ENCODE results near the gene TNS4. TPM values are rescaled to one million over a fixed set of nuclear protein-coding genes. Genes with fewer than 3 reads are reported as not detected.
A peak's percentile ranks its signal among the peaks of the same experiment; 100 is the strongest.

TNS4 gene
- polyA plus RNA-seq, 2 of the 4 experiments (the other 2 are of a cell fraction): 24.2 to 73.5 TPM

GRCh38 chr17:40485851-40486521 is 15.4 kb downstream of the TNS4 start (continued):
- TF ChIP-seq, protein P1, sequence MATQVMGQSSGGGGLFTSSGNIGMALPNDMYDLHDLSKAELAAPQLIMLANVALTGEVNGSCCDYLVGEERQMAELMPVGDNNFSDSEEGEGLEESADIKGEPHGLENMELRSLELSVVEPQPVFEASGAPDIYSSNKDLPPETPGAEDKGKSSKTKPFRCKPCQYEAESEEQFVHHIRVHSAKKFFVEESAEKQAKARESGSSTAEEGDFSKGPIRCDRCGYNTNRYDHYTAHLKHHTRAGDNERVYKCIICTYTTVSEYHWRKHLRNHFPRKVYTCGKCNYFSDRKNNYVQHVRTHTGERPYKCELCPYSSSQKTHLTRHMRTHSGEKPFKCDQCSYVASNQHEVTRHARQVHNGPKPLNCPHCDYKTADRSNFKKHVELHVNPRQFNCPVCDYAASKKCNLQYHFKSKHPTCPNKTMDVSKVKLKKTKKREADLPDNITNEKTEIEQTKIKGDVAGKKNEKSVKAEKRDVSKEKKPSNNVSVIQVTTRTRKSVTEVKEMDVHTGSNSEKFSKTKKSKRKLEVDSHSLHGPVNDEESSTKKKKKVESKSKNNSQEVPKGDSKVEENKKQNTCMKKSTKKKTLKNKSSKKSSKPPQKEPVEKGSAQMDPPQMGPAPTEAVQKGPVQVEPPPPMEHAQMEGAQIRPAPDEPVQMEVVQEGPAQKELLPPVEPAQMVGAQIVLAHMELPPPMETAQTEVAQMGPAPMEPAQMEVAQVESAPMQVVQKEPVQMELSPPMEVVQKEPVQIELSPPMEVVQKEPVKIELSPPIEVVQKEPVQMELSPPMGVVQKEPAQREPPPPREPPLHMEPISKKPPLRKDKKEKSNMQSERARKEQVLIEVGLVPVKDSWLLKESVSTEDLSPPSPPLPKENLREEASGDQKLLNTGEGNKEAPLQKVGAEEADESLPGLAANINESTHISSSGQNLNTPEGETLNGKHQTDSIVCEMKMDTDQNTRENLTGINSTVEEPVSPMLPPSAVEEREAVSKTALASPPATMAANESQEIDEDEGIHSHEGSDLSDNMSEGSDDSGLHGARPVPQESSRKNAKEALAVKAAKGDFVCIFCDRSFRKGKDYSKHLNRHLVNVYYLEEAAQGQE (IDR thresholded peaks at IDR 0.05): no peak; the same call in 1 of the 2 replicates
- TF ChIP-seq EHF (CRISPR knock-in tag; IDR thresholded peaks at IDR 0.05) (peak; percentile 96), HOXB13 (CRISPR knock-in tag; IDR thresholded peaks at IDR 0.05; ENCODE audit: low read depth) (peak; percentile 99), JUNB (IDR thresholded peaks at IDR 0.05) (peak; percentile 96), TP53 (CRISPR knock-in tag; IDR thresholded peaks at IDR 0.05) (peak; percentile 94), ZC3H11A (IDR thresholded peaks at IDR 0.05) (no peak), RFX5 (IDR thresholded peaks at IDR 0.05) (no peak), NPAS2 (CRISPR knock-in tag; IDR thresholded peaks at IDR 0.05; ENCODE audit: borderline replicate concordance) (0 out of 2 replicates have a peak, but pooled peaks have one; percentile 49), NR3C1 (IDR thresholded peaks at IDR 0.05) (no peak; the same call in 2 of the 3 replicates), USF2 (IDR thresholded peaks at IDR 0.05) (no peak), BHLHE40 (IDR thresholded peaks at IDR 0.05; ENCODE audit: low read depth, low read length) (no peak), CHD4 (IDR thresholded peaks at IDR 0.05; ENCODE audit: borderline replicate concordance) (no peak), MYC (IDR thresholded peaks at IDR 0.05; ENCODE audit: borderline replicate concordance, low read length) (no peak), JUN (IDR thresholded peaks at IDR 0.05) (peak; percentile 95 to 99), HMGXB4 (CRISPR knock-in tag; IDR thresholded peaks at IDR 0.05; ENCODE audit: borderline replicate concordance) (0 out of 2 replicates have a peak, but pooled peaks have one; percentile 64), EP300 (IDR thresholded peaks at IDR 0.05) (peak; percentile 99), MAFK (IDR thresholded peaks at IDR 0.05; ENCODE audit: partially characterized antibody) (peak; percentile 32), POLR2AphosphoS2 (conservative IDR thresholded peaks at IDR 0.05; ENCODE audit: low read length) (peak; percentile 19), ESRRA (IDR thresholded peaks at IDR 0.05; ENCODE audit: borderline replicate concordance, low read length) (0 out of 2 replicates have a peak, but pooled peaks have one; percentile 6), CBX8 (IDR thresholded peaks at IDR 0.05) (no peak), RAD21 (conservative IDR thresholded peaks at IDR 0.05 in 1 of 2, IDR thresholded peaks at IDR 0.05 in 1 of 2) (peak; percentile 5 to 62)
- TF ChIP-seq, protein P2, sequence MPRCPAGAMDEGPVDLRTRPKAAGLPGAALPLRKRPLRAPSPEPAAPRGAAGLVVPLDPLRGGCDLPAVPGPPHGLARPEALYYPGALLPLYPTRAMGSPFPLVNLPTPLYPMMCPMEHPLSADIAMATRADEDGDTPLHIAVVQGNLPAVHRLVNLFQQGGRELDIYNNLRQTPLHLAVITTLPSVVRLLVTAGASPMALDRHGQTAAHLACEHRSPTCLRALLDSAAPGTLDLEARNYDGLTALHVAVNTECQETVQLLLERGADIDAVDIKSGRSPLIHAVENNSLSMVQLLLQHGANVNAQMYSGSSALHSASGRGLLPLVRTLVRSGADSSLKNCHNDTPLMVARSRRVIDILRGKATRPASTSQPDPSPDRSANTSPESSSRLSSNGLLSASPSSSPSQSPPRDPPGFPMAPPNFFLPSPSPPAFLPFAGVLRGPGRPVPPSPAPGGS (IDR thresholded peaks at IDR 0.05): peak; percentile 99
- TF ChIP-seq, protein P3, sequence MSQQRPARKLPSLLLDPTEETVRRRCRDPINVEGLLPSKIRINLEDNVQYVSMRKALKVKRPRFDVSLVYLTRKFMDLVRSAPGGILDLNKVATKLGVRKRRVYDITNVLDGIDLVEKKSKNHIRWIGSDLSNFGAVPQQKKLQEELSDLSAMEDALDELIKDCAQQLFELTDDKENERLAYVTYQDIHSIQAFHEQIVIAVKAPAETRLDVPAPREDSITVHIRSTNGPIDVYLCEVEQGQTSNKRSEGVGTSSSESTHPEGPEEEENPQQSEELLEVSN (IDR thresholded peaks at IDR 0.05; ENCODE audit: borderline replicate concordance, low read depth): peak; percentile 41; the same call in 1 of the 2 replicates
- TF ChIP-seq, protein P4, sequence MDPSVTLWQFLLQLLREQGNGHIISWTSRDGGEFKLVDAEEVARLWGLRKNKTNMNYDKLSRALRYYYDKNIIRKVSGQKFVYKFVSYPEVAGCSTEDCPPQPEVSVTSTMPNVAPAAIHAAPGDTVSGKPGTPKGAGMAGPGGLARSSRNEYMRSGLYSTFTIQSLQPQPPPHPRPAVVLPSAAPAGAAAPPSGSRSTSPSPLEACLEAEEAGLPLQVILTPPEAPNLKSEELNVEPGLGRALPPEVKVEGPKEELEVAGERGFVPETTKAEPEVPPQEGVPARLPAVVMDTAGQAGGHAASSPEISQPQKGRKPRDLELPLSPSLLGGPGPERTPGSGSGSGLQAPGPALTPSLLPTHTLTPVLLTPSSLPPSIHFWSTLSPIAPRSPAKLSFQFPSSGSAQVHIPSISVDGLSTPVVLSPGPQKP (IDR thresholded peaks at IDR 0.05; ENCODE audit: low read depth, low read length): no peak
- TF ChIP-seq, protein P5, sequence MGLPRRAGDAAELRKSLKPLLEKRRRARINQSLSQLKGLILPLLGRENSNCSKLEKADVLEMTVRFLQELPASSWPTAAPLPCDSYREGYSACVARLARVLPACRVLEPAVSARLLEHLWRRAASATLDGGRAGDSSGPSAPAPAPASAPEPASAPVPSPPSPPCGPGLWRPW (IDR thresholded peaks at IDR 0.05): peak; percentile 74
